Mucosa of rectum (tissue), 2 donors: ENCODE measurements around the gene BNIPL.

Experiments used
- H3K27ac ChIP-seq, 2 donors: one replicate each; pipeline ENCODE4 v1.7.0; 2013; ENCODE audit warnings: inconsistent platforms in 2 of 2, low read depth in 2 of 2, low read length in 2 of 2
- H3K27me3 ChIP-seq, 2 donors: one replicate each; pipeline ENCODE4 v1.7.0; 2013; ENCODE audit warnings: low read length in 2 of 2; ENCODE audit not compliant: control insufficient read depth in 2 of 2, insufficient read depth in 2 of 2
- H3K36me3 ChIP-seq, 2 donors: one replicate each; pipeline ENCODE4 v1.7.0; 2013; ENCODE audit warnings: low read length in 2 of 2; ENCODE audit not compliant: control insufficient read depth in 2 of 2, insufficient read depth in 2 of 2
- H3K4me1 ChIP-seq, 2 donors: one replicate each; pipeline ENCODE4 v1.7.0; 2013; ENCODE audit warnings: low read length in 2 of 2, mild to moderate bottlenecking in 1 of 2; ENCODE audit not compliant: control insufficient read depth in 2 of 2, insufficient read depth in 2 of 2
- H3K4me3 ChIP-seq, 2 donors: one replicate each; pipeline ENCODE4 v1.7.0; 2013; ENCODE audit warnings: low read length in 2 of 2
- H3K9ac ChIP-seq, 2 donors: one replicate each; pipeline ENCODE4 v1.7.0; 2013; ENCODE audit warnings: low read length in 2 of 2, low read depth in 1 of 2, mild to moderate bottlenecking in 1 of 2
- H3K9me3 ChIP-seq, 2 donors: one replicate each; pipeline ENCODE4 v1.7.0; 2013; ENCODE audit warnings: low read length in 2 of 2; ENCODE audit not compliant: control insufficient read depth in 2 of 2
- donor health status: healthy.
- donor health status: Normal muscosa, but diverticular disease.

Gene BNIPL

DNA sequence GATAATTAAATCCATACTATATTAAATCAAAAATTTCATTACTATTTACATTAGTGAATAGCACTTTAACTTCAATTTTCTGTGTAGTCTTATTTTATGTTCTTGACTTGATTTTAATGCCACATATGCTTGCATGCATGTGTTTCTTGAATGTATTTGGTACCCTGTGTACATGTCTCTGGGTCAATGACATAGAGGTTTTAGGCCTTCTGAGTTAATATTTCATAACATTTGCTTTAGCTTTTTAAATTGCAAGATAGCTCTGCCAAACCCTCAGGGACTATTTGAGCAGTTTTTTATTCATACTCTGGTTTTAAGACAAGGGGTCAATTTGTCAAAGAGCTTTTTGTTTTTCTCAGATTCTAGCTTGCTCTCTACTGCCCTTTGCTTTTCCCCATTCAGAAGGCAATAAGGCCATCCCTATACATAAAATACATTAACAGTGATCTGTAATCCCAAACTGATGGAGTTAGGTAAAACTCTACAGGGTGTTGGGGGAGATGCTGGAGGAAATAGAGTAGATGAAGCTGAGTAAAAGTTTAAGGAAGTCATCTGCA, 28.8 kb downstream of the BNIPL start:
- no peaks in the 10 kb centered on the region for H3K27me3 ChIP-seq
- H3K9me3 ChIP-seq, result no peaks in the 10 kb centered on the region
- H3K27ac ChIP-seq, result no peak overlapping the region
- H3K4me3 ChIP-seq, result no peak overlapping the region
- no peak overlapping the region for H3K9ac ChIP-seq
- H3K36me3 ChIP-seq, result no peaks in the 10 kb centered on the region
- peaks cover 0 to under 1% of the 10 kb centered on the region in 2 donors for H3K4me1 ChIP-seq

DNA sequence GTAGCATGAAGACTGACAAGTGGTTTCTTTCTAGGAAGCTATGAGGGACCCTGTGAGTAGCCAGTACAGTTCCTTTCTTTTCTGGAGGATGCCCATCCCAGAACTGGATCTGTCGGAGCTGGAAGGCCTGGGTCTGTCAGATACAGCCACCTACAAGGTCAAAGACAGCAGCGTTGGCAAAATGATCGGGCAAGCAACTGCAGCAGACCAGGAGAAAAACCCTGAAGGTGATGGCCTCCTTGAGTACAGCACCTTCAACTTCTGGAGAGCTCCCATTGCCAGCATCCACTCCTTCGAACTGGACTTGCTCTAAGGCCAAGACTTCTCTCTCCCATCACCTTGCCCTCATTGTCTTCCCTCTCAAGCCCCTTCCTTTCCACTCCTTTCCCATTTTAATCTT, 30.8 kb downstream of the BNIPL start:
- no peaks in the 10 kb centered on the region for H3K9me3 ChIP-seq
- H3K27me3 ChIP-seq, result no peaks in the 10 kb centered on the region
- no peak overlapping the region for H3K4me3 ChIP-seq
- no peak overlapping the region for H3K27ac ChIP-seq
- peaks cover 0 to 5% of the 10 kb centered on the region in 2 donors for H3K4me1 ChIP-seq
- no peak overlapping the region for H3K9ac ChIP-seq
- no peaks in the 10 kb centered on the region for H3K36me3 ChIP-seq

DNA sequence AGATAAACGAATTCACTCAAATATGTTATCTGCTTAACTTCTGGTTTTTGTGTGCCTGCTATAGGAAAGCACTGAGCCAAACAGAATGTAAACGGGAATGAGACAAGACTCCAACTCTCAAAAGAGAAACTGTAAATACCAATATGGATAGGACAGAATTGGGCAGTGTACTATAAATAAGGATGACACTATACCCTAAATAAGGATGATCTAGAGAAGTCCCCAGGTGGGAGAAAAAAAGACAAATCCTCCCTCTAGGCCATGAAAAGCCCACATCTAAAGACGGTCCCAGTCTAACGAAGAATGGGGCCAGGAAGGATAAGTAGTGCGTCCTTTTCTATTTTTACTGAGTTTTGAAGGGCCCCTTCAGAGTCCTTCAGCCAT, 32.7 kb downstream of the BNIPL start:
- peaks cover 0 to 5% of the 10 kb centered on the region in 2 donors for H3K4me1 ChIP-seq
- no peaks in the 10 kb centered on the region for H3K36me3 ChIP-seq
- H3K27ac ChIP-seq, result peak overlapping the region in 1 of 2 donors; percentile 98

DNA sequence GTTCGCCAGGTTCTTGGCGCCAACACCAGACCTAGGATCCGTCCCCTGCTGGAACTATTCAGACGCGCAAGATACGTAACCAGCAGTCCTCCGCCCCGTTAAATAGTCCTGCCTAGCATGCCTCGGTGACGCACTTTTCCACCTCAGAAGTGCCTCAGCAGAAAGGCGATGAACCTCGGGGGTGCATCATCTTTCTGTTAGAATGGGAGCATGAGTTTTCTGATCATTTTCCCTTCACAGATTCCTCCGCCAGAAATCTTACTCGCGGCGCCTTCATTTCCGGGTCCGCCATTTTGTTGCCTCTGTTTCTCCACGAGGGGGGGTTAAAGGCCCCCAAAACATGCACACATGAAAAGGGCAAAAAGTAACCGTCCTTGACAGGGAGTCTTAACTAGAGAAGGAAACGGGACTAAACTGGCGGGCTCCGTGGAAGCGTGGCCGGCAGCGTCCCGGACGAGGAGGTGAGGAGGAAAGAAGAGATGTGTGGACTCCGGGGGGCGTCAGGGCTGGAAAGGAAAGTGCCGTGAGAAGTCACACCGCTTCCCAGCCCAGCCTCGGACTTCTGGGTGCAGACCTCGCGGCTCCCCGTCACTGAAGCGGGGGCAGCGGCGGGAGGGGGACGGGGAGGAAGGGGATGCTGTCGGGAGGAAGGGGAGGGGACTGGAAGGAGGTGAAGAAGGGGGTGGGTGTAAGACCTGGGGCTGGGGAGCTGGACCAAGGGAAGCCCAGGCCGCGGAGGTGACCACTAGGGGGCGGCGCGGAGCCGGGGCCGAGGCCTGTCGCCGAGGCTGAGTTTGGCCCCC, 34.3 kb downstream of the BNIPL start, which contains the start of gene GABPB2:
Gene GABPB2 (plus strand): TSS at position 288 of the 803 bp plus-strand sequence. CDS start 17,429 bp downstream, outside the sequence.
- Histone ChIP-seq H3K4me3 (peak within 1 kb of the TSS; percentile 89 to 95), H3K4me1 (peaks cover 0 to 5% of the 10 kb centered on the region in 2 donors), H3K27ac (peak within 1 kb of the TSS; percentile 98 to 99), H3K36me3 (no peaks in the 10 kb centered on the region), H3K9ac (peak within 1 kb of the TSS; percentile 97 to 100), H3K9me3 (no peaks in the 10 kb centered on the region), H3K27me3 (no peaks in the 10 kb centered on the region)

More for the DNA sequence above, 32.7 kb downstream of the BNIPL start:
- Histone ChIP-seq H3K27me3 (no peaks in the 10 kb centered on the region), H3K9ac (no peak overlapping the region), H3K4me3 (no peak overlapping the region), H3K9me3 (no peaks in the 10 kb centered on the region)

DNA sequence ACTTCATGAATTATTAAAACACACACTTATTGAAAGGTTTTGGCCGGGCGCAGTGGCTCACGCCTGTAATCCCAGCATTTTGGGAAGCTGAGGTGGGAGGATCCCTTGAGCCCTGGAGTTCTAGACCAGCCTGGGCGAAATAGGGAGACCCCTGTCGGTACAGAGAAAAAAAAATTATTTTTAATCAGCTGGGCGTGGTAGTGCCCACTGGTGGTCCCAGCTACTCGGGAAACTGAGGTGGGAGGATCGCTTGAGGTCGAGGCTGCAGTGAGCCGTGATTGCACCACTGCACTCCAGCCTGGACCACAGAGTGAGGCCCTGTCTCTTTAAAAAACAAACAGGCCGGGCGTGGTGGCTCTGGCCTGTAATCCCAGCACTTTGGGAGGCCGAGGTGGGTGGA, 35.8 kb downstream of the BNIPL start:
- Histone ChIP-seq H3K4me1 (peaks cover 0 to 5% of the 10 kb centered on the region in 2 donors), H3K4me3 (no peak overlapping the region), H3K27ac (no peak overlapping the region), H3K9me3 (no peaks in the 10 kb centered on the region), H3K36me3 (no peaks in the 10 kb centered on the region), H3K9ac (no peak overlapping the region), H3K27me3 (no peaks in the 10 kb centered on the region)

DNA sequence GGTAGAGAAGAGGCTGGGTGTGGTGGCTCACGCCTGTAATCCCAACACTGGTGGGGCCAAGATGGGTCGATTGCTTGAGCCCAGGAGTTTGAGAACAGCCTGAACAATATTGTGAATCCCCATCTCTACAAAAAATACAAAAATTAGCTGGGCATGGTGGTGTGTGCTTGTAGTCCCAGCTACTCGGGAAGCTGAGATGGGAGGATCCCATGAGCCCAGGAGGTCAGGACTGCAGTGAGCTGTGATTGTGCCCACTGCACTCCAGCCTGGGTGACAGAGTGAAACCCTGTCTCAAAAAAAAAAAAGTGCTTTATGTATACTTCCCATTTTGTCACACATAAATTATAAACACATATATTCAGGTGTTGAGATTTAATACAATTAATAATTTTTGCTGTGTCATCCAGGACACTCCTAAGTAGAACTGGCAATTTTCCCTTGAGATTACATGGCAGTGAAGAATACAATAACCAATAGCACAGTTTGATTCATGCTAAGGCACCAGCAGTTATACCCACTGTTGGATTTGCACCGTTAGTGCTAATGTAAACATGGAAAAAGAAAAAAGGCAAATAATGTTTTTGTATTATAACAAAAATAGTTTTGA, 49.7 kb downstream of the BNIPL start:
- H3K27me3 ChIP-seq, result no peaks in the 10 kb centered on the region
- no peak overlapping the region for H3K4me3 ChIP-seq
- H3K27ac ChIP-seq, result no peak overlapping the region
- H3K4me1 ChIP-seq, result no peaks in the 10 kb centered on the region
- no peak overlapping the region for H3K9ac ChIP-seq
- H3K9me3 ChIP-seq, result no peaks in the 10 kb centered on the region
- H3K36me3 ChIP-seq, result no peaks in the 10 kb centered on the region
